OCI-LY7 (cell line): ENCODE data around the gene TRRAP. TPM values are rescaled to one million over a fixed set of nuclear protein-coding genes. Genes with fewer than 3 reads are reported as not detected.
A peak's percentile ranks its signal among the peaks of the same experiment; 100 is the strongest.

Experiments
- BruUV-seq: library from RNA; stranded (reverse); fragments of 400-500 nt; replicated peaks from 2 replicates; lab custom pipeline; 2021; lab: Mats Ljungman, UMichigan
- CTCF ChIA-PET: fragments of 300-600 bp; sonication (Branson Sonifier 250); formaldehyde crosslinking; loops from one replicate; lab custom pipeline; 2022; ENCODE audit warnings: antibody characterized with exemption; ENCODE audit not compliant: unreplicated experiment; lab: Charles Lee
- POLR2A ChIA-PET: fragments of 300-600 bp; sonication (Branson Sonifier 250); formaldehyde crosslinking; loops from one replicate; lab custom pipeline; 2022; ENCODE audit warnings: antibody characterized with exemption; lab: Charles Lee
- DNase-seq: peaks from one replicate; pipeline ENCODE4 v3.0.0-alpha.2; 2015; ENCODE audit warnings: low spot score
- H2AFZ ChIP-seq: fragments of 200-600 bp; sonication (generic), shearing (Covaris generic); 2 replicates; pipeline ENCODE4 v1.6.1; 2014; ENCODE audit warnings: mild to moderate bottlenecking, antibody characterized with exemption, low read length, moderate library complexity
- H3K27ac ChIP-seq: fragments of 200-600 bp; sonication (generic); 2 replicates; pipeline ENCODE4 v1.5.1; 2014; ENCODE audit warnings: mixed run types, low read depth, mild to moderate bottlenecking, moderate library complexity, low read length, inconsistent platforms; ENCODE audit not compliant: poor library complexity, severe bottlenecking
- H3K36me3 ChIP-seq: fragments of 200-600 bp; sonication (generic); 2 replicates; pipeline ENCODE4 v1.6.1; 2014; ENCODE audit warnings: mild to moderate bottlenecking, antibody characterized with exemption, low read length, moderate library complexity, mixed read lengths; ENCODE audit not compliant: insufficient read depth
- H3K4me1 ChIP-seq: fragments of 200-600 bp; sonication (generic); 2 replicates; pipeline ENCODE4 v1.5.1; 2014; ENCODE audit warnings: mild to moderate bottlenecking, low read length; ENCODE audit not compliant: insufficient read depth, poor library complexity, severe bottlenecking
- H3K4me2 ChIP-seq: fragments of 200-600 bp; sonication (generic); 2 replicates; pipeline ENCODE4 v1.6.1; 2014; ENCODE audit warnings: mild to moderate bottlenecking, low read length
- H3K4me3 ChIP-seq: fragments of 200-600 bp; sonication (generic); 2 replicates; pipeline ENCODE4 v1.5.1; 2014; ENCODE audit warnings: mild to moderate bottlenecking, low read depth, low read length; ENCODE audit not compliant: poor library complexity, severe bottlenecking
- H3K79me2 ChIP-seq: fragments of 200-600 bp; sonication (generic); 2 replicates; pipeline ENCODE4 v1.6.1; 2016; ENCODE audit warnings: low read depth, mild to moderate bottlenecking, low read length, moderate library complexity, mixed read lengths; ENCODE audit not compliant: insufficient read depth
- H3K9me2 ChIP-seq: fragments of 200-600 bp; sonication (generic); 2 replicates; pipeline ENCODE4 v1.6.1; 2016; ENCODE audit warnings: mild to moderate bottlenecking, low read length, mixed read lengths; ENCODE audit not compliant: insufficient read depth
- H3K9me3 ChIP-seq: fragments of 200-600 bp; sonication (generic); 2 replicates; pipeline ENCODE4 v1.6.1; 2014; ENCODE audit warnings: mild to moderate bottlenecking, mixed run types, low read length, mixed read lengths
- H4K20me1 ChIP-seq: fragments of 200-600 bp; sonication (generic); 2 replicates; pipeline ENCODE4 v1.6.1; 2014; ENCODE audit warnings: mild to moderate bottlenecking, antibody characterized with exemption, low read length, moderate library complexity, mixed read lengths; ENCODE audit not compliant: insufficient read depth
- EZH2phosphoT487 ChIP-seq: fragments of 200-600 bp; sonication (generic); IDR thresholded peaks from 2 replicates; pipeline ENCODE4 v1.6.1; 2018; ENCODE audit warnings: low read depth, borderline replicate concordance, mild to moderate bottlenecking, mixed run types, antibody characterized with exemption, low read length, moderate library complexity, mixed read lengths
- intact Hi-C: fragments of 100-400 bp; cut with micrococcal nuclease; formaldehyde crosslinking; loops from one replicate; pipeline ENCODE4 v1.10.0; 2022; ENCODE audit not compliant: unreplicated experiment
- total RNA-seq, 2 experiments: library from RNA; depleted of rRNA in 1 of 2; stranded (reverse); fragments of >200 nt in 1 of 2; shearing (Covaris generic) in 1 of 2; gene quantifications; 2 replicates each; pipeline ENCODE4 v1.2.3, GENCODE V29; 2014 to 2022
- TF ChIP-seq, protein P1 (sequence below): fragments of 200-600 bp; sonication (generic); conservative IDR thresholded peaks from 2 replicates; pipeline ENCODE4 v1.5.1; 2014; ENCODE audit warnings: mild to moderate bottlenecking, antibody characterized with exemption, low read length, moderate library complexity, mixed read lengths

Gene TRRAP
- total RNA-seq, 2 experiments from 2014 or later, result 50.4 to 86.1 TPM

DNA sequence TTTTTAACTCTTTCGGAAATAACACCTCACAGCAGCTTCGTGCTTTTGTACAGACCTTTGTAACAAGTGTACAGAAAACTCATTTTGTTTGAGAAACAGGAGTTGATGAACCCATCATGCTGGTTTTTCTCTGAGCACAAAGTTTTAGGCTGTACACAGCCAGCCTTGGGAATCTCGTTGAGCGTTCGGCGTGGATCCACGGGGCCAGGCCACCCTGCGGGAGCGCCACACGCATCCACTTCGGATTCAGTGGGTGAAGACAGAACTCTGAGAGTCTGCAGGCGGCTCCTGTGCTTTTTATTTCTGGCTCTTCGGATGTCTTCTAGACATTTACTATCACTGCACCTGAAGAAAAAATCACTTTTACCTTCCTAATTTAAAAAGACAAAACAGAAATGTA is 134.4 kb downstream of the TRRAP start:
- peaks cover 93% of the 10 kb centered on the region for H3K36me3 ChIP-seq
- no peaks in the 10 kb centered on the region for H3K9me2 ChIP-seq
- H3K4me1 ChIP-seq, result no peaks in the 10 kb centered on the region
- H3K4me3 ChIP-seq, result no peak overlapping the region
- no peaks in the 10 kb centered on the region for H4K20me1 ChIP-seq
- TSS peak; percentile 75 for BruUV-seq
- no peak overlapping the region for H3K27ac ChIP-seq
- no peaks in the 10 kb centered on the region for H3K9me3 ChIP-seq
- H2AFZ ChIP-seq, result no peak overlapping the region
- CTCF ChIA-PET, result no interaction called here
- POLR2A ChIA-PET, result no interaction called here
- peaks cover 5% of the 10 kb centered on the region; the same call in 1 of the 2 replicates for H3K79me2 ChIP-seq
- TF ChIP-seq, protein P1, sequence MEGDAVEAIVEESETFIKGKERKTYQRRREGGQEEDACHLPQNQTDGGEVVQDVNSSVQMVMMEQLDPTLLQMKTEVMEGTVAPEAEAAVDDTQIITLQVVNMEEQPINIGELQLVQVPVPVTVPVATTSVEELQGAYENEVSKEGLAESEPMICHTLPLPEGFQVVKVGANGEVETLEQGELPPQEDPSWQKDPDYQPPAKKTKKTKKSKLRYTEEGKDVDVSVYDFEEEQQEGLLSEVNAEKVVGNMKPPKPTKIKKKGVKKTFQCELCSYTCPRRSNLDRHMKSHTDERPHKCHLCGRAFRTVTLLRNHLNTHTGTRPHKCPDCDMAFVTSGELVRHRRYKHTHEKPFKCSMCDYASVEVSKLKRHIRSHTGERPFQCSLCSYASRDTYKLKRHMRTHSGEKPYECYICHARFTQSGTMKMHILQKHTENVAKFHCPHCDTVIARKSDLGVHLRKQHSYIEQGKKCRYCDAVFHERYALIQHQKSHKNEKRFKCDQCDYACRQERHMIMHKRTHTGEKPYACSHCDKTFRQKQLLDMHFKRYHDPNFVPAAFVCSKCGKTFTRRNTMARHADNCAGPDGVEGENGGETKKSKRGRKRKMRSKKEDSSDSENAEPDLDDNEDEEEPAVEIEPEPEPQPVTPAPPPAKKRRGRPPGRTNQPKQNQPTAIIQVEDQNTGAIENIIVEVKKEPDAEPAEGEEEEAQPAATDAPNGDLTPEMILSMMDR, result no peak
- no peak for TF ChIP-seq EZH2phosphoT487
- no peak for DNase-seq
- no peak overlapping the region for H3K4me2 ChIP-seq
- intact Hi-C loops, result no loop called here

DNA sequence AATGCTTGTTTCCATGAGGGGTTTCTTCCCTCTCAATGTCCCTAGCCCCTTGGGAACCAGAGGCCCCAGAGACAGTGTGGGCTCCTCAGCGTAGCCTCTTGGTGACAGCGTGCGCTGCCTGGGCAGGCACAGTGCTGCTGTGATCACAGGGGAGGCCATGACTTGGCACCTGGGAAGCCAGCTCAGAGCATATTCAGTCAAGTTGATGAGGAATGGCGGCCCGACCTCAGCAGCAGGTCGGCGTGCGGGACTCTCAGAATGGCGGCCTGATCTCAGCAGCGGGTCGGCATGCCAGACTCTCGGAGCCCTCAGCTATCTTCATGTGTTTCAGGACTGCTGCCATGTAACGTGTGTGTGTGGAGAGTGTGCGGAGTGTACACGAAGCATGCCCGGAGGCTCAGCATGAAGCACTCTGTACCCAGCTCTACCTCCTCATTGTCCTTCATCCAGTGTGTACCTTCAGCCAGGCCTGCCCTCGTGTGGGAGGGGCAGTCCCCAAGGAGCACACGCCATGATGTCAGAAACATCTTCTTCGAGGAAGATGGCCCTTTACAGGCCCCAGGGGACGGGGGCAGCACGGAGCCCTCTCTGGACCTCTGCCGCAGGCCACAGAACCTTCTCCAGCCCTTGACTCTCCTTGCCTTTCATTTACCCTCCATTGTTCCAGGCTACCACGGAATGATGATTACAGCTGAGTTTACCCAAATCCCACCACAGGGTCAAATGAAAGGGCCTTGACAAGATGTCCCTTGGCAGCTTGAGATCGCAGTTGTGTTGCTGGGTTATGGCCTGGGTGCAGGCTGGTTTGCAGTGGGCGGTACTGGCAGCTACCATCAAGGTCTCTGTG is 135.2 kb downstream of the TRRAP start:
- no peaks in the 10 kb centered on the region for H3K9me3 ChIP-seq
- H3K9me2 ChIP-seq, result no peaks in the 10 kb centered on the region
- DNase-seq, result no peak

More for the DNA sequence above, 135.2 kb downstream of the TRRAP start:
- Histone ChIP-seq H3K36me3 (peaks cover 92% of the 10 kb centered on the region), H3K27ac (no peak overlapping the region), H3K79me2 (peaks cover 5% of the 10 kb centered on the region; the same call in 1 of the 2 replicates), H4K20me1 (no peaks in the 10 kb centered on the region), H2AFZ (no peak overlapping the region), H3K4me3 (no peak overlapping the region), H3K4me1 (no peaks in the 10 kb centered on the region), H3K4me2 (no peak overlapping the region)
- no peak for TF ChIP-seq EZH2phosphoT487
- TF ChIP-seq, protein P1, result no peak
- intact Hi-C loops, result no loop called here
- no TSS peak for BruUV-seq
- POLR2A ChIA-PET, result no interaction called here
- CTCF ChIA-PET, result interaction anchor here (0.5 kb wide), 1 partner anchor 54 kb away, joined by 3 read pairs; no protein-coding TSS in a partner anchor
